ENCODE data around the gene RMND1. TPM values are rescaled to one million over a fixed set of nuclear protein-coding genes. Genes with fewer than 3 reads are reported as not detected.
A peak's percentile ranks its signal among the peaks of the same experiment; 100 is the strongest.

Gene RMND1
- total and polyA plus RNA-seq, 2 of the 13 experiments (the other 11 are each of a cell fraction or from before 2014, with no cell fraction given), result 34.0 to 72.5 TPM

GRCh38 chr6:151391471-151392413 is 60.2 kb downstream of the RMND1 start, which contains the start of gene ZBTB2 (continued):
- TF ChIP-seq ZNF670 (CRISPR knock-in tag; IDR thresholded peaks at IDR 0.05; ENCODE audit: borderline replicate concordance), result no peak
- TF ChIP-seq ZNF704 (CRISPR knock-in tag; IDR thresholded peaks at IDR 0.05; ENCODE audit: borderline replicate concordance), result 0 out of 2 replicates have a peak, but pooled peaks have one; percentile 2
- no peak for TF ChIP-seq ZSCAN31 (CRISPR knock-in tag; IDR thresholded peaks at IDR 0.05; ENCODE audit: low read depth)
- TF ChIP-seq HDAC6 (IDR thresholded peaks at IDR 0.05; ENCODE audit: low read depth, low read length), result no peak
- TF ChIP-seq DNMT3B (CRISPR knock-in tag; conservative IDR thresholded peaks at IDR 0.05), result 0 out of 2 replicates have a peak, but pooled peaks have one; percentile 43
- TF ChIP-seq RAD51 (IDR thresholded peaks at IDR 0.05; ENCODE audit: borderline replicate concordance), result no peak; the same call in 1 of the 2 replicates
- TF ChIP-seq DPF2 (CRISPR knock-in tag; IDR thresholded peaks at IDR 0.05; ENCODE audit: borderline replicate concordance, low read depth), result no peak
- no peak for TF ChIP-seq ZNF496 (CRISPR knock-in tag; IDR thresholded peaks at IDR 0.05; ENCODE audit: insufficient replicate concordance)
- TF ChIP-seq ZNF761 (CRISPR knock-in tag; conservative IDR thresholded peaks at IDR 0.05), result no peak
- TF ChIP-seq NR2C2 (CRISPR knock-in tag; IDR thresholded peaks at IDR 0.05; ENCODE audit: borderline replicate concordance), result no peak
- no peak for TF ChIP-seq ZNF234 (CRISPR knock-in tag; conservative IDR thresholded peaks at IDR 0.05)
- no peak for TF ChIP-seq ZNF33A (CRISPR knock-in tag; IDR thresholded peaks at IDR 0.05; ENCODE audit: borderline replicate concordance)
- TF ChIP-seq LCORL (IDR thresholded peaks at IDR 0.05), result no peak
- TF ChIP-seq LCORL (CRISPR knock-in tag; IDR thresholded peaks at IDR 0.05), result no peak
- TF ChIP-seq NFYB (CRISPR knock-in tag; IDR thresholded peaks at IDR 0.05), result peak; percentile 50; the same call in 1 of the 2 replicates
- TF ChIP-seq ZNF138 (CRISPR knock-in tag; IDR thresholded peaks at IDR 0.05; ENCODE audit: low read depth), result no peak
- TF ChIP-seq NAIF1 (CRISPR knock-in tag; IDR thresholded peaks at IDR 0.05; ENCODE audit: borderline replicate concordance), result no peak
- TF ChIP-seq MLXIP (CRISPR knock-in tag; IDR thresholded peaks at IDR 0.05; ENCODE audit: borderline replicate concordance), result no peak
- no peak for TF ChIP-seq FOXO1 (CRISPR knock-in tag; IDR thresholded peaks at IDR 0.05)
- no peak for TF ChIP-seq PHF20 (CRISPR knock-in tag; IDR thresholded peaks at IDR 0.05)
- TF ChIP-seq MYC (CRISPR knock-in tag; IDR thresholded peaks at IDR 0.05; ENCODE audit: borderline replicate concordance), result peak; percentile 69; the same call in 1 of the 2 replicates
- 0 out of 2 replicates have a peak, but pooled peaks have one; percentile 64 for TF ChIP-seq ZNF546 (CRISPR knock-in tag; conservative IDR thresholded peaks at IDR 0.05)
- peak; percentile 66 for TF ChIP-seq MNT (IDR thresholded peaks at IDR 0.05)
- TF ChIP-seq KDM2A (CRISPR knock-in tag; IDR thresholded peaks at IDR 0.05; ENCODE audit: borderline replicate concordance, low read depth), result peak; percentile 76

All from HepG2 (cell line).